ENCODE measurements around the gene TMC4.
"Not testable (repeated sequence)": the region's sequence is repeated elsewhere in the genome, so short reads cannot be mapped to it uniquely, and the experiment has no call there.

Gene TMC4

DNA sequence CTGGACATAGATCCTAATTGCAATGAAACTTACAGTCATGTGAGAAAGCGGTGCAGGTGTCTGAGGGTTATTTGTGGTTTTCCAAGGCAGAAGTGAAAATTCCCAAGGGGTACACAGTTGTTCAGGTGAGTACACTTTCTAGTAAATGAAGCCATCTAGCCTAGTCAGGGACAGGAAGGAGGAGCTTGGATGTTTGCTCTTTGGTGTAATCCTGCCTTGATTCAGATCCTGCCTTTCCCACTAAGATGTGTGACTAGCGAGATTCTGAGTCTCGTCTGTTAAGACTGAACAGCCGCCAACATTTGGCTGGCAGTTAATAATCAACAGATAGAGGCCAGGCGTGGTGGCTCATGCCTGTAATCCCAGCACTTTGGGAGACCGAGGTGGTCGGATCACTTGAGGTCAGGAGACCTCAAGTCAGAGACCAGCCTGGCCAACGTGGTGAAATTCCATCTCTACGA is 30.2 kb upstream of the TMC4 start:
- DNase-seq = no peak

DNA sequence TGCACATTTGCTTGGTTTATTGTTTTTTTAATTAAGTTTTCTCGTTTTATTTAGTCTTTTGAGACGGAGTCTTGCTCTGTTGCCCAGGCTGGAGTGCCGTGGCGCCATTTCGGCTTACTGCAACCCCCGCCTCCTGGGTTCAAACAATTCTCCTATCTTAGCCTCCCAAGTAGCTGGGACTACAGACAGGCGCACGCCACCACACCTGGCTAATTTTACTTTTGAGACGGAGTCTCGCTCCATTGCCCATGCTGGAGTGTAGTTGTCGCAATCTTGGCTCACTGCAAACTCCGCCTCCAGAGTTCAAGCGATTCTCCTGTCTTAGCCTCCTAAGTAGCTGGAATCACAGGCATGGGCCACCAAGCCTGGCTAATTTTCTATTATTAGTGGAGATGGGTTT is 29.0 kb upstream of the TMC4 start:
- no peak for DNase-seq

- peak; percentile 12 for DNase-seq
These were observed 28.3 kb upstream of the TMC4 start for GRCh38 chr19:54201172-54201701.

DNA sequence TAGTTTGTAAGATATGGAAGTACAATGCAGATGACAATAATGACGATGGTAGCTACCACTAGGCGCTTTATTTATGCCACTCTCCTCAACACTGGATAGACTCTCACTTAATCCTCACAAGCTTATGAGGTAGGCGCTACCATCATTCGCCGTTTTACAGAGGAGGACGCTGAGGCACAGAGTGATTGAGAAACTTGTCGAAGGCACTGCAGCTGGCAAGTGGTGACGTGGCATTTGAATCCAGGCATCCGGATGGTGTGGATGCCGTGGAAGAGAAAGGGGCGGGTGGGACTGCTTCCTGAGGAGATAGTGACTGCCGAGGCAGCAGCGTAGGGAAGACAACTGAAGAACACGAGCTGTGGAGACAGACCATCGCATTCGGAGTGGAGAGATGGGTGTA is 26.4 kb upstream of the TMC4 start:
- DNase-seq = no peak

DNA sequence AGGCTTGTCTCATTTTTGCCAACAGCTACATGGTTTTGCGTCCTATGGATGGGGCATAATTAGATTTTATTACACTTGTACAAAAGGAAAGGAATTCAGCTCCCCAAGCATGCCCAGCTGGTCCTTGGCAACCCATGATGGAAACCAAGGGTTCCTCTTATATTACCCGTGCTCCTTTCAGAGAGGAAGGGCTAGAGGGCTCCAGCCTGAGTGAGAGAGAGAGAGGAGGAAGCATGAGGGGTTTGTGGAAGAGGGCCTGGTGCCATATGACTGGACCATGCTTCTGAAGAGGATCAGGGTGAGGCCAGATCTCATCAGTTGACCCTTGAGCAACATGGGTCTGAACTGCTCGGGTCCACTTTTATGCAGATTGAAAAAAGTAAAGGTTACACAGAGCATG is 24.2 kb upstream of the TMC4 start:
- no peak for DNase-seq

GRCh38 chr19:54196536-54196935 is 23.6 kb upstream of the TMC4 start:
- no peak for DNase-seq

- not testable (repeated sequence) for DNase-seq
These were observed 21.5 kb upstream of the TMC4 start for GRCh38 chr19:54194463-54194862.

GRCh38 chr19:54193011-54193410 is 20.1 kb upstream of the TMC4 start:
- no peak for DNase-seq

GRCh38 chr19:54191811-54192453 is 19.0 kb upstream of the TMC4 start:
- DNase-seq = no peak

- peak; percentile 86 for DNase-seq
These were observed 18.3 kb upstream of the TMC4 start, which contains the start of gene TSEN34 for GRCh38 chr19:54191011-54191810. TSEN34 (plus strand) TSS chr19:54191308; CDS start chr19:54191365, 57 bp downstream.

DNA sequence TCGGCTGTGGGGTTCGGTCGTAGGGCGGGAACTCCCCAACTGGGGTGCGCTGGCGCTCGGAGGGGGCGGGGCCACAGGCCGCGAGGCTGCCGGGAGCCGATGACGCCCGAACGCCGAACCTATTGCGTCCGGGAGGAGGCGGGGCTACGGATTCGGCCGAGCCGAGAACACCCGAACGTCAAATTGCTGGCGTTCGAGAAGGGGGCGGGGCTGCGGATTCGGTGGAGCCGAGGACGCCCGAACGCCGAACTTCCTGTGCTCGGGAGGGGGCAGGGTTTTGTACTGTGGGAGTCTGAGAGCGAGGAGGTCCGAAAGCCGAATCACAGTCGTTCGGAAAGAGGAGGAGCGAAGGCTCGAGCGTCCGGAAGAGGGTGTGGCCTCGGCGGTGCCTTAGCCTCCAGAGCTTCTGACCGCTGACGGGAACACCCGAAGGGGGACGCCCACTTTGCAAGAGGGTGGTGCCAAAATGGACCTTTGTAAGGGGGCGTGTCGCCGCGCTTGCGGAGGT is 17.6 kb upstream of the TMC4 start:
- DNase-seq = peak; percentile 100

GRCh38 chr19:54189735-54190502 is 17.0 kb upstream of the TMC4 start:
- peak; percentile 100 for DNase-seq

GRCh38 chr19:54189145-54189734 is 16.3 kb upstream of the TMC4 start, which contains the start of gene MBOAT7:
MBOAT7 (minus strand) TSS chr19:54189580; CDS start chr19:54188508, 1,072 bp downstream.
- DNase-seq = no peak

- DNase-seq = peak; percentile 72
These were observed 15.4 kb upstream of the TMC4 start for GRCh38 chr19:54188215-54188871.

- no peak for DNase-seq
These were observed 14.0 kb upstream of the TMC4 start for GRCh38 chr19:54186934-54187381.

DNA sequence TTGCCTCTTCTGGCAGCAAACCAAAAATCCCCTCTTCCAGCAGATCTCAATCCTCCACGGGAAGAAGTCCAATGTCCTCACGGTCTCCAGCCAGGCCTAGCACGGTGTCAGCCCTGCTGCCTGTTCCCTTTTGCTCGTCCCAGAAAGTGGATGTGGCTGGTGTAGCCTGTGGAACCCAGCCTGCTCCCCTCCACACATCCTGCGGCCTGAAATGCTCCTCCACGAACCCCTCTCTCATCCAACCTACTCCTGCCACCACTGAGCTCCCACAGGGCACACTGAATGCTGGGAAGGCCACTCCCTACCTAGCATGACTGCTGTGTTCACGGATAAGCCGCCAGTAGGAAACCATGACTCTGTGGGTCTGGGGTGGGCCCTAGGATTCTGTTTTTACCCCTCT is 13.4 kb upstream of the TMC4 start:
- no peak for DNase-seq

DNA sequence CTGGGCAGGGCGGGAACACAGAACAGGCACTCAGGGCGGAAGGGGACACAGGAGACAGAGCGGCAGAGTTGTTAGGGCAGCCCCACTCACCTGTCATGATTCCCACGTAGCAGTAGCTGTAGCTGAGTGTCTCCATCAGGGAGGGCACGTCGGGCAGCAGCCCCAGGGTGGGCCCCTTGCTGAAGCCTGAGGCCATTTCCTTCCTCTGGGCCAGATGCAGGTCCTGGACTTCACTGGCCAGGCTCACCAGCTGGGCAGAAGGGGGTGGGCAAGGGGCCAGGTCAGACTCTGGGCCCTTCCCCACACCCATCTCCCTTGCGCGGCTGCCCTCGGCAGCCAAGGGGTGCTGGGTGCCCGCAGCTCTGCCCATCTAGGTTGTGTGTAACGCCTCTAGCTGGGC is 10.5 kb upstream of the TMC4 start:
- no peak for DNase-seq

- DNase-seq = not testable (repeated sequence)
These were observed 8.9 kb upstream of the TMC4 start for GRCh38 chr19:54181894-54182293.

GRCh38 chr19:54180691-54181091 is 7.7 kb upstream of the TMC4 start:
- no peak for DNase-seq

DNA sequence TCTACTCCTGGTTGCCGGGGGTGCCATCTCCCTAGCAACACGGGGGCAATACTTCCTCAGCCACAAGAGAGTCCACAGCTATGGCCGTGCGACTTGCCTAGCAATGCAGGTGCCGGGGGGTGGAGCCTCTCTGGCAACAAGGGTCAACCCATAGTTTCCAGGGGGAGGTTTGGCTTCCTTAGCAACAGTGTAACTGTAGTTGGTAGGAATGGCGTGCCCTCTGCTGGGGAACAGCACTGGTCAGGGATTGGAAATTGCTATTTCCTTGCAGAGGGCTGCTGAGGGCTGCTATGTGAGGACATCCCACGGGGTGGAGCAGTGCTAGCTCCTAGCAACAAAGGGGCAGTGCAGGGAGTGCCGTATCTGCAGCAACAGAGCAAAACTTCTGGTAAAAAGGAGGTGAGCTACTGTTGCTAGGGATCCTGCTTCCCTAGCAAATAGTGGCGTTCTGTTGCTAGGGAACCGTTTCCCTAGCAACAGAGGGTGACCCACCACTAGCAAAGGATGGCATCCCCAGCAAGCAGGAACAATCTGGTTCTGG is 7.0 kb upstream of the TMC4 start:
- DNase-seq = no peak

GRCh38 chr19:54179262-54179852 is 6.4 kb upstream of the TMC4 start:
- DNase-seq = no peak
